Stimulated activated CD8-positive, alpha-beta memory T cell treated with anti-CD3 and anti-CD28 coated beads, Interleukin-12 subunit alpha, Interleukin-12 subunit beta, amount 100 ng/mL, for 24 hours (primary cell): ENCODE data around the gene CXCL14.

Experiments
- DNase-seq: peaks from one replicate; pipeline ENCODE4 v3.0.0-alpha.2; 2020; ENCODE audit errors: extremely low read depth

CXCL14 gene, protein sequence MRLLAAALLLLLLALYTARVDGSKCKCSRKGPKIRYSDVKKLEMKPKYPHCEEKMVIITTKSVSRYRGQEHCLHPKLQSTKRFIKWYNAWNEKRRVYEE

DNA sequence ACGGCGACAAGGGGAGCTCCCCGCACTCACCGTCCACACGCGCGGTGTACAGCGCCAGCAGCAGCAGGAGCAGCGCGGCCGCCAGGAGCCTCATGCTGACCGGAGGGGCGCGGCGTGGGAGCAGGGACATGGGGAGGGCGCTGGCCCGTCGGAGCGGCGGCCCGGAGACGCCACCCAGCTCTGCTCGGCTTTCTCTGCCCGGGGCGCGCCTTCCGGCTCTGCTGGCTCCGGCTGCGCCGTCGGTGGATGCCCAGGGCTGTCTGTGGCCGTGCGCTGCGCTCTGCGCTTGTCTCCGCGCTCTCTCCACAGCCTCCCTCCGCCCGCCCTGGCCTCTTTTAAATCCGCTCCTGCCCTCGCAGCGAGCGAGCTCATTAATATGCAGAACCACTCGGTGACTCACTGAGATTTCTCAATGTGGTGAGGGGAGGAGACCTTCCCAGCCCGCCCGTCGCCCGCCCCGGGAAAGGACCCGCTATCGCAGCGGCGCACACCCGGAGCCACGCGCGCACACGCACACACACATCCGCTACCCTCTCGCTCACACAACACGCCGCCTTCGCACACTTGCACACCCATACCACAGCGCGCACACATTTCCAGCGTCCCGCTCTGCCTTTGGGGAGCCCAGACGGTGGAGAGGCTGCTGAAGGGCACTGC, at the start of gene CXCL14:
Gene CXCL14, minus strand, starts transcription at position 307 of the 657 bp plus-strand sequence. Its CDS starts 213 bp downstream, at position 94.
- DNase-seq, result no peak

DNA sequence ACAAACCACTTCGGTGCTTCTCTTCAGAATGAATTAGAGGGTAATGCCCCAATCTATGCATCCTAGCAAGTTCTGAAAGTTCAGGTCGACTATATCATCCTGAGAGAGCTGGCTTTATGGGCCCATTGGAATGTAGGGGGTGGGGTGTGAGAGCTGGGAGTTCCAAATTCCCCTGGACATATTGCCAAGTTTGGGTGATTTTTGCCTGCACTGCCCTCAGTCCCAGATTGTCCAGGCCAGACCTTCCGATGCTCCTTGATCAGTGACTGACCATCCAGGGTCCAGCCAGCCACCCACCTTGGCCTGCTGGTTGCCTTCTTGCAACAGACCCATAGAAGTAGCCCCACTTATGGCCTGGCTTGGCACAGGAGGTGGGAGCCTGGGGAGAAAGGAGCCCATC, 47.8 kb upstream of the CXCL14 start:
- no peak for DNase-seq

DNA sequence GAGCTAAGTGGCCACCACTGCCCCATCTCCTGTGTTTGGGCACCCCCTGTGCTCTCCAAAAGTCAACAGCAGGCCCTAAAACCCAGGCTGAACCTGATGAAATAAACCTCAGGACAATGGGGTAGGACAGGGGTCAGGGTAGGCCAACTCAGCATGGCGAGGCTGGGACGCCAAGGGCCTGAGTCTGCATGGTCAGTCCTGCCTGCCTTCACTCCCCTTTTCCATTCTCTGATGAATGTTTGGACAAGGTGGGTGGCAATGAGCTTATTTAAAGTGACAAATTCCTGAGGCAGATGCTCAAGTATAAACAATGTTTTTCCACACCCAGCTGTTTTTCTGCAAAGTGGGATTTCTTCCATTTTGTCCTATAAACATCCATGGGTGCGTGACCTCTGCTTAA, 47.2 kb upstream of the CXCL14 start:
- no peak for DNase-seq

GRCh38 chr5:135625486-135625885, 46.7 kb upstream of the CXCL14 start:
- DNase-seq, result no peak

- DNase-seq, result no peak
These were observed 46.3 kb upstream of the CXCL14 start for GRCh38 chr5:135625061-135625460.

DNA sequence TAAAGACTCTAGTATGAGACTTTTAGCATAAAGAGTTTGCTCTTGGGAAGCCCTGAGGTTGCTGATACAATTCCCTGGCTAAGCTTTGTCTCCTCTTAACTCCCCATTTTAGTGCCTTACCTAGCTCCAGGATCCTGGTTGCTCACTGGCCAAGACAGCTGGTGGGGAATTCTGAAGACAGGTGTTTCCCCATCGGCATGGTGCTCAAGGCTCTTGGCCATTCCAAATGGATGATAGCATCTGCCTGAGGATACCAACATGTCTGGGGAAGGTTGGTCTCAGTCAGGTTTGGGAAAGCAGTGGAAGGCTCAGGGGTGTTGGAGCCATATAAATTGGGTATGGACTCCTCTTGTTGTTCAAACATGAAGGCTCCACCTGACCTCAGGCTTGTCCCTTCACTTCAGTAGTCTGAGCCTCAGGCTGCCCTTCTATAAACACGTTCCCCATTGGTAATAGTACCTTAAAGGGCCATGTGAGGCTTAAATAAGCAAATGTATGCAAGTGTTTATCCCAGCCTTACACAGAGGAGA, 44.5 kb upstream of the CXCL14 start:
- DNase-seq, result no peak

DNA sequence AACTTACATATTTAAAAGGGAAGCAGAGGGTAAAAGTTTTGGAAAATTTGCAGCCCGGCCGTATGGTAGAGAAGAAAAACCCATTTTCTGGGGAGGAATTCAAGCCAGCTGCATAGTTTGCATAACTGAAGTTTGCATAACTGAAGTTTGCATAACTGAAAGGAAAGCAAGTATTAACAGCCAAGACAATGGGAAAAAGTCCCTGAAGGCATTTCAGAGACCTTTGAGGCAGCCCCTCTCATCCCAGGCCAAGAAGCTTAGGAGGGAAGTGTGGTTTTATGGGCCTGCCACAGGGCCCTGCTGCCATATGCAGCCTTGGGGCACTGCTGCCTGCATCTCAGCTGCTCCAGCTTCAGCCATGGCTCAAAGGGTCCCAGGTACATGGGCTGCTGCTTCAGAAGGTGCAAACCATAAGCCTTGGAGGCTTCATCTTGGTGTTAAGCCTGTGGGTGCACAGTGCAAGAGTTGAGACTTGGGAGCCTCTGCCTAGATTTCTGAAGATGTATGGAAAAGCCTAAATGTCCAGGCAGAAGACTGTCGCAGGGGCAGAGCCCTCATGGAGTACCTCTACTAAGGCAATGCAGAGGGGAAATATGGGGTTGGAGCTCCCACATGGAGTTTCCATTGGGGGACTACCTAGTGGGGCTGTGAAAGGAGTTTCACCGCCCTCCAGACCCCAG, 36.9 kb upstream of the CXCL14 start:
- DNase-seq, result no peak

GRCh38 chr5:135615171-135615570, 36.4 kb upstream of the CXCL14 start:
- no peak for DNase-seq

DNA sequence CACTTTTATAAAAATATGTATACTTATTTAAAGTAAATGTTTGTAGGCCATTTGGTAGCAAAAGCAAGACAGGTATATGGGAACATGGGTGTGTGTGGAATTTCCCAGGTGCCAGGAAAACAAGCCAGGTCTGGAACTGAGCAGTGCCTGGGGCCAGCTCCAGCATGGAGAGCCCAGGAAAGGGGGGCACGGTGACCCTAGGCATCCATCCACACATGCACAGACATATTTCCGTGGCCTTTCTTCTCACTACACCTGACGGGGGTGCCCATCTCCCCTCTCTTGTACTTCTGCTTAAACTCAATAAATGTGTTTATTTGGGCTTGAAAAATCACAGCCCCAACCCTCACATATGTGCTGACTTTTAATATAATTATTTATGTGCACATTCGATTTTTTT, 31.2 kb upstream of the CXCL14 start:
- DNase-seq, result no peak

DNA sequence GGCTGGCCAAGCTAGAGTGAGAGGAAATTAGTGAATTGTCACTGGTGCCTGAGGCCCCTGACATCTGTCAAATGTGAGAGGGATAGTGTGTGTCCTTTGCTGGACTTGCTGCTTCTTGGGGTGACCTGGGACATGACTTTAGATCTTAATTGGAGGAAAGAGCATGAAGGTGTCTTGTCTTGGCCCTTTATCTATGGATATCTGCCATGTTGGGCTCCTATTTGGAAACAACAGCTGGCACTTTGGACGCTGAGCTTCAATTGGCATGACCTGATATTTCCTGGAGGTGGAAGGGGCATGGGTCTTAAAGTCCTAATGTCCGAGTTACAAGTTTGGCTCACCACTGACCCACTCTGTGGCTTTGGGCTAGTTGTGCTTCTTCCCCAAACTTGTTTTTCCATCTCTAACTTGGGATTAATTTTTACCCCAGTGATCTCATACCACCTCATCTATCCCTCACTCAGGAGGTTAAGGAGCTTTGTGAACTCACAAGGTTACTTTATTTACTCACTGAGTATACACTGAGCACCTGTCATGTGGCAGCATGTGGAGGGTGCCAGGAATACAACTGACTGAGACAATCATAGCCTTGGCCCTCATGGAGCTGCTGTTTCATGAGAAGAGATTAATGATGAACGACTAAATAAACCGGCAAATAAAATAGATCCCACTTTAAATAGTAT, 30.1 kb upstream of the CXCL14 start:
- DNase-seq, result no peak

GRCh38 chr5:135608361-135608760, 29.6 kb upstream of the CXCL14 start:
- no peak for DNase-seq

GRCh38 chr5:135606431-135606830, 27.6 kb upstream of the CXCL14 start:
- DNase-seq, result no peak

DNA sequence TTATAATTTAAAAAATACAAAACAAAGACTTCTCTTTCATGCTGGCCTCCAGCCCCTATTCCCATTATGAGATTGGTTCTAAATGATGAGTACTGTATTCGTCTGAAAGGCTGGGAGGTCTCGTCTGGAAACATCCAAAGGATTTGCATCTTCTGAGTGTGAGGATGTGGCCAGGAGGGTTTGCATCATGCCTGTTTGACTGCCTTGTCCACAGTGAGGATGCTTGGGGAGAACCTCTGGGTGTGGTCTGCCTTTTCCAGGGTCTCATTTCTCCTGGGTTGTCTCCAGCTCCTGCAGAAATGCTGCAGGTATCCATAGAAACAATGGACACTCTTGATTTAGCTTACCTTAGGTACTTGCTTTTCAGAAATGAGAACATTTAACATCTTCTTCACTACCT, 26.4 kb upstream of the CXCL14 start:
- no peak for DNase-seq

GRCh38 chr5:135604056-135604455, 25.3 kb upstream of the CXCL14 start:
- DNase-seq, result no peak

GRCh38 chr5:135602882-135603721, 24.3 kb upstream of the CXCL14 start:
- no peak for DNase-seq

DNA sequence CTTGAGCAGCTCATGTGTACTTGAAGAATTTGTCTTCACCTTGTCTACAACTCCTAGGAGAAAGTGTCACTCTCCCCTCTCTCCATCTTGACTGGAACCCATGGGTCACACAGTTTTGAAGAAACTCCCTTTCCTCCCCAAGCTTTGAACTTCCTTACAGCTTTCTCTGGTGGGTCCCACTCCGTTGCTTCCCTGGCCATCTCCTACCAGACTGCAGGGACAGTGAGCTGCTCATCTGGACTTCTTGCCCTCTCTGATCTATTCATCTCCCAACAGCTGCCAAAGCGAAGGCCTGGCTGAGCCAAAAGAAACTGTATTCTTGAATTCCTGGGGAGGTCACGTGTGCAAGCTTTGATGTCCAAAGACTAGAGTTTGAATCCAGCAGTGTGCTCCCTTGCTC, 22.7 kb upstream of the CXCL14 start:
- no peak for DNase-seq

- no peak for DNase-seq
These were observed 22.2 kb upstream of the CXCL14 start for GRCh38 chr5:135600971-135601381.

DNA sequence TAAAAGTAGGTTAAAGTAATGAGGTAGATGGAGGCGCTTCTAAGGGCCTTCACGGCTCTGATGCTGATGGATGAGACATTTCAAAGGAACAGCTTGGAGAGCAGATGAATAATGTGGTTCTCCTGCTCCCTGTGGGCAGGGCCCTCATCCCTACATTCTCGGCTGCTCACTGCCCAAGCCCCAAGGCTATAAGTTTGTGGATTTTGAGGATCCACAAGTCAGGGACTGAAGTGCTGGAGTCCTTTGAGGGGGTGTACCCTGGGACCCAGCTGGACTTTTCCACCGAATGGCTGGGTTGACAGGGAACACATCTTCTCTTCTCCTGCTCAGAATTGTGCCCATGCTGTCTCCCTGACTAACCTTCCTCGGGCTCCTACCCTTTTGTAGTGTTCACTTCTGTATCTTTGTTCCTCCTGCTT, 21.4 kb upstream of the CXCL14 start:
- no peak for DNase-seq

GRCh38 chr5:135599421-135600151, 20.8 kb upstream of the CXCL14 start:
- no peak for DNase-seq

DNA sequence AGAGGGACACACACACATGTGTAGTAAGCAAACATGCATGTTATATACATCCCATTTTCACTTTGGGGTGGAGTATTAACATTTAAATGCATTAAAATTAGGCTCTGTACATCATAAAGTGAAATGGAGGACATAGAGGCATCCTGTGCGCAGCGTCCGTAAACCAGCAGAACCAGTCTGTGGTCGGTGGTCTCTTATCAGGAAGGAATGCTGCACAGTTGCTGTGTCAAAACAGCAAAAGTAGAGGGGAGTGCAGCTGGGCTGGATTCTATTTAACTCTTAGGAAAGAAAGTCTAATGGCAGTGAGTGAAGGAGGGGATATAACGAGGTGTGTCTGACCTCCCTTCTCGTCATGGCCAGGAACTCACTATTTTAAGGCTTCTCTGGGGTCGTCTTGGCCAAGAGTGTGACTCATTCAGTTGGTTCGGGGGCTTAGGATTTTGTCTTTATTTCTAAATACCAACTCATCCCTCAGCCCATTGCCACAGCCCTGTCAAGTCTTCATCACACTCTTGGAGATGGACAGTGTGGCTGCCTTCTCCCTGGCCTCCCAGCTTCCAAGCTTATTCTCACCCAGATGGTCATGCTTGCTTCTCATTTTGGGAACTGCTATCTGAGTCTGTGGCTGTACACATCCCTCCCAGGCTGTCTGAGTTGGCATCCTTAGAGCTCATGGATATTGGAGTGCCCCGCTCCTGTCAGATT, 20.1 kb upstream of the CXCL14 start:
- no peak for DNase-seq
